ENCODE data around the gene WTIP. TPM values are rescaled to one million over a fixed set of nuclear protein-coding genes. Genes with fewer than 3 reads are reported as not detected.

WTIP gene
- total and polyA plus RNA-seq, 2 of the 13 experiments (the other 11 are each of a cell fraction or from before 2014, with no cell fraction given), result 15.0 to 18.1 TPM

GRCh38 chr19:34480971-34481841 is at the start of gene WTIP (continued):
- TF ChIP-seq, protein P1, sequence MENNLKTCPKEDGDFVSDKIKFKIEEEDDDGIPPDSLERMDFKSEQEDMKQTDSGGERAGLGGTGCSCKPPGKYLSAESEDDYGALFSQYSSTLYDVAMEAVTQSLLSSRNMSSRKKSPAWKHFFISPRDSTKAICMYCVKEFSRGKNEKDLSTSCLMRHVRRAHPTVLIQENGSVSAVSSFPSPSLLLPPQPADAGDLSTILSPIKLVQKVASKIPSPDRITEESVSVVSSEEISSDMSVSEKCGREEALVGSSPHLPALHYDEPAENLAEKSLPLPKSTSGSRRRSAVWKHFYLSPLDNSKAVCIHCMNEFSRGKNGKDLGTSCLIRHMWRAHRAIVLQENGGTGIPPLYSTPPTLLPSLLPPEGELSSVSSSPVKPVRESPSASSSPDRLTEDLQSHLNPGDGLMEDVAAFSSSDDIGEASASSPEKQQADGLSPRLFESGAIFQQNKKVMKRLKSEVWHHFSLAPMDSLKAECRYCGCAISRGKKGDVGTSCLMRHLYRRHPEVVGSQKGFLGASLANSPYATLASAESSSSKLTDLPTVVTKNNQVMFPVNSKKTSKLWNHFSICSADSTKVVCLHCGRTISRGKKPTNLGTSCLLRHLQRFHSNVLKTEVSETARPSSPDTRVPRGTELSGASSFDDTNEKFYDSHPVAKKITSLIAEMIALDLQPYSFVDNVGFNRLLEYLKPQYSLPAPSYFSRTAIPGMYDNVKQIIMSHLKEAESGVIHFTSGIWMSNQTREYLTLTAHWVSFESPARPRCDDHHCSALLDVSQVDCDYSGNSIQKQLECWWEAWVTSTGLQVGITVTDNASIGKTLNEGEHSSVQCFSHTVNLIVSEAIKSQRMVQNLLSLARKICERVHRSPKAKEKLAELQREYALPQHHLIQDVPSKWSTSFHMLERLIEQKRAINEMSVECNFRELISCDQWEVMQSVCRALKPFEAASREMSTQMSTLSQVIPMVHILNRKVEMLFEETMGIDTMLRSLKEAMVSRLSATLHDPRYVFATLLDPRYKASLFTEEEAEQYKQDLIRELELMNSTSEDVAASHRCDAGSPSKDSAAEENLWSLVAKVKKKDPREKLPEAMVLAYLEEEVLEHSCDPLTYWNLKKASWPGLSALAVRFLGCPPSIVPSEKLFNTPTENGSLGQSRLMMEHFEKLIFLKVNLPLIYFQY (CRISPR knock-in tag; IDR thresholded peaks at IDR 0.05; ENCODE audit: borderline replicate concordance), result no peak
- TF ChIP-seq, protein P2, sequence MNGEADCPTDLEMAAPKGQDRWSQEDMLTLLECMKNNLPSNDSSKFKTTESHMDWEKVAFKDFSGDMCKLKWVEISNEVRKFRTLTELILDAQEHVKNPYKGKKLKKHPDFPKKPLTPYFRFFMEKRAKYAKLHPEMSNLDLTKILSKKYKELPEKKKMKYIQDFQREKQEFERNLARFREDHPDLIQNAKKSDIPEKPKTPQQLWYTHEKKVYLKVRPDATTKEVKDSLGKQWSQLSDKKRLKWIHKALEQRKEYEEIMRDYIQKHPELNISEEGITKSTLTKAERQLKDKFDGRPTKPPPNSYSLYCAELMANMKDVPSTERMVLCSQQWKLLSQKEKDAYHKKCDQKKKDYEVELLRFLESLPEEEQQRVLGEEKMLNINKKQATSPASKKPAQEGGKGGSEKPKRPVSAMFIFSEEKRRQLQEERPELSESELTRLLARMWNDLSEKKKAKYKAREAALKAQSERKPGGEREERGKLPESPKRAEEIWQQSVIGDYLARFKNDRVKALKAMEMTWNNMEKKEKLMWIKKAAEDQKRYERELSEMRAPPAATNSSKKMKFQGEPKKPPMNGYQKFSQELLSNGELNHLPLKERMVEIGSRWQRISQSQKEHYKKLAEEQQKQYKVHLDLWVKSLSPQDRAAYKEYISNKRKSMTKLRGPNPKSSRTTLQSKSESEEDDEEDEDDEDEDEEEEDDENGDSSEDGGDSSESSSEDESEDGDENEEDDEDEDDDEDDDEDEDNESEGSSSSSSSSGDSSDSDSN (CRISPR knock-in tag; IDR thresholded peaks at IDR 0.05), result peak; percentile 71; the same call in 1 of the 2 replicates
- TF ChIP-seq SOX6 (IDR thresholded peaks at IDR 0.05), result no peak
- 0 out of 2 replicates have a peak, but pooled peaks have one; percentile 29 for TF ChIP-seq SOX6 (CRISPR knock-in tag; IDR thresholded peaks at IDR 0.05)
- no peak for TF ChIP-seq RNF2 (conservative IDR thresholded peaks at IDR 0.05; ENCODE audit: low read depth)
- no peak for TF ChIP-seq E2F5 (CRISPR knock-in tag; conservative IDR thresholded peaks at IDR 0.05)
- peak in 1 of 2 experiments; percentile 29; a peak in 1 of 4 replicates for TF ChIP-seq POLR2A (IDR thresholded peaks at IDR 0.05; ENCODE audit: insufficient read depth in 1 of 2, low read depth in 2 of 2, low read length in 2 of 2)
- no peak for TF ChIP-seq U2AF2 (IDR thresholded peaks at IDR 0.05; ENCODE audit: low read depth, low read length)
- TF ChIP-seq, protein P3, sequence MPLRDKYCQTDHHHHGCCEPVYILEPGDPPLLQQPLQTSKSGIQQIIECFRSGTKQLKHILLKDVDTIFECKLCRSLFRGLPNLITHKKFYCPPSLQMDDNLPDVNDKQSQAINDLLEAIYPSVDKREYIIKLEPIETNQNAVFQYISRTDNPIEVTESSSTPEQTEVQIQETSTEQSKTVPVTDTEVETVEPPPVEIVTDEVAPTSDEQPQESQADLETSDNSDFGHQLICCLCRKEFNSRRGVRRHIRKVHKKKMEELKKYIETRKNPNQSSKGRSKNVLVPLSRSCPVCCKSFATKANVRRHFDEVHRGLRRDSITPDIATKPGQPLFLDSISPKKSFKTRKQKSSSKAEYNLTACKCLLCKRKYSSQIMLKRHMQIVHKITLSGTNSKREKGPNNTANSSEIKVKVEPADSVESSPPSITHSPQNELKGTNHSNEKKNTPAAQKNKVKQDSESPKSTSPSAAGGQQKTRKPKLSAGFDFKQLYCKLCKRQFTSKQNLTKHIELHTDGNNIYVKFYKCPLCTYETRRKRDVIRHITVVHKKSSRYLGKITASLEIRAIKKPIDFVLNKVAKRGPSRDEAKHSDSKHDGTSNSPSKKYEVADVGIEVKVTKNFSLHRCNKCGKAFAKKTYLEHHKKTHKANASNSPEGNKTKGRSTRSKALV (CRISPR knock-in tag; IDR thresholded peaks at IDR 0.05), result peak; percentile 93
- no peak for TF ChIP-seq ZHX1 (CRISPR knock-in tag; IDR thresholded peaks at IDR 0.05; ENCODE audit: low read depth)
